NCI-H1436 (cell line): Measurements from ENCODE around the gene HAT1.
A peak's percentile ranks its signal among the peaks of the same experiment; 100 is the strongest.

Source experiments
- DNase-seq: peaks from one replicate; lab custom pipeline; 2025; lab: John Stamatoyannopoulos, UW

Gene HAT1

GRCh38 chr2:171919453-171919852, 2.8 kb upstream of the HAT1 start:
- DNase-seq = no peak

GRCh38 chr2:171921970-171922229, 361 bp upstream of the HAT1 start:
- no peak for DNase-seq

- DNase-seq = no peak
Observed at GRCh38 chr2:171923206-171923605, 945 bp downstream of the HAT1 start.

- no peak for DNase-seq
Observed at GRCh38 chr2:171924170-171924942, 2.1 kb downstream of the HAT1 start.

- DNase-seq = no peak
Observed at GRCh38 chr2:171930385-171930784, 8.1 kb downstream of the HAT1 start.

- DNase-seq = no peak
Observed at GRCh38 chr2:171939058-171939742, 16.9 kb downstream of the HAT1 start.

GRCh38 chr2:171939743-171940071, 17.4 kb downstream of the HAT1 start:
- DNase-seq = no peak

- DNase-seq = no peak
Observed at GRCh38 chr2:171941316-171941699, 19.0 kb downstream of the HAT1 start.

- DNase-seq = no peak
Observed at GRCh38 chr2:171943869-171944268, 21.6 kb downstream of the HAT1 start.

- DNase-seq = no peak
Observed at GRCh38 chr2:171952276-171952675, 30.0 kb downstream of the HAT1 start.

- DNase-seq = no peak
Observed at GRCh38 chr2:171952748-171953147, 30.5 kb downstream of the HAT1 start.

GRCh38 chr2:171956135-171956825, 34.0 kb downstream of the HAT1 start:
- no peak for DNase-seq

GRCh38 chr2:171957061-171957460, 34.8 kb downstream of the HAT1 start:
- DNase-seq = no peak

GRCh38 chr2:171958475-171958874, 36.2 kb downstream of the HAT1 start:
- DNase-seq = no peak

- DNase-seq = no peak
Observed at GRCh38 chr2:171959998-171960397, 37.7 kb downstream of the HAT1 start.

- no peak for DNase-seq
Observed at GRCh38 chr2:171960570-171960969, 38.3 kb downstream of the HAT1 start.

- DNase-seq = no peak
Observed at GRCh38 chr2:171963198-171963597, 40.9 kb downstream of the HAT1 start.

- DNase-seq = peak; percentile 45
Observed at GRCh38 chr2:171964308-171964707, 42.0 kb downstream of the HAT1 start.

- no peak for DNase-seq
Observed at GRCh38 chr2:171965238-171965637, 43.0 kb downstream of the HAT1 start.

GRCh38 chr2:171965661-171966060, 43.4 kb downstream of the HAT1 start:
- DNase-seq = no peak

GRCh38 chr2:171966235-171966634, 44.0 kb downstream of the HAT1 start:
- DNase-seq = peak; percentile 90

GRCh38 chr2:171966688-171967087, 44.4 kb downstream of the HAT1 start:
- no peak for DNase-seq

- no peak for DNase-seq
Observed at GRCh38 chr2:171968509-171968908, 46.2 kb downstream of the HAT1 start.
